ENCODE results near the gene PARD6G. TPM values are rescaled to one million over a fixed set of nuclear protein-coding genes. Genes with fewer than 3 reads are reported as not detected.

PARD6G gene
- total RNA-seq, 1 donor from 2014 or later = 18.9 TPM

DNA sequence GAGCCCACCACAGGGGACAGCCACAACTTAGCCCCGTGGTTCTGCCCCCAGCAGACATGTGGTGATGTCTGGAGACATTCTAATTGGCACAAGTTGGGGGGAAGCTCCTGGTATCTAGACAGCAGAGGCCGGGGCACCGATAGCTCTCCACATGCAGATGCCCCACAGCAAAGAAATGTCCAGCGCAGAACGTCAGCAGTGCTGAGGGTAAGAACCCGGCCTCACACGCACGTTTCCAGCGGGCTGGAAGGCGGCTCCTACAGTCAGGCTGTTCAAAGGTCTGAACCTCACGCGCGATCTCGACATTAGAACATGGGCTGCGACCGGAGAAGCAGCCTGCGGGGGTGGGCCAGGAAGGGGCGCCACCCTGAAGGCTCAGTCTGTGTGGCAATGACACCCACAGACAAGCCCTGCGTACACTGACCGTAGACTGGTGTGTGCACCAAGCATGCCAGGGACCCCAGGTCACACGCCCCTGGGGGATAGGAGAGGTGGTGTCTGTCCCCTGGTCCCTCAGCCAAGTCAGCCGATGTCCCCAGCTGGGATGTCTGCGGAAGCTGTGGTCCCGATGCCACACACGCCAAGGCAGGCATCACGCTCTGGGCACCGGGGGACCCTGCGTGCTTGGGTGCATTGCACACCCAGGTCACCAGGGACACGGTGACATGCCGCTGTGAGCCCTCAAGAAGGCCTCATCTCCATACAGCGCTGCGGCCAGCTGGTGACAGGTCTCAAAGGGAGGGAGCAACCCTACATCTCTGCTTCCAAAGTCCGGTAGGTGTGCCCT lies 66.3 kb downstream of the PARD6G start:
- Mint-ChIP-seq H3K4me1 (ENCODE audit: unreplicated experiment) (peaks cover 38% of the 10 kb centered on the region), H3K36me3 (ENCODE audit: unreplicated experiment) (peaks cover 5% of the 10 kb centered on the region), H3K9me3 (ENCODE audit: unreplicated experiment) (no peaks in the 10 kb centered on the region), H3K27me3 (ENCODE audit: unreplicated experiment) (no peaks in the 10 kb centered on the region), H3K27ac (ENCODE audit: unreplicated experiment) (no peak overlapping the region), H3K4me3 (ENCODE audit: unreplicated experiment) (no peak overlapping the region)
- TF ChIP-seq, protein P1, sequence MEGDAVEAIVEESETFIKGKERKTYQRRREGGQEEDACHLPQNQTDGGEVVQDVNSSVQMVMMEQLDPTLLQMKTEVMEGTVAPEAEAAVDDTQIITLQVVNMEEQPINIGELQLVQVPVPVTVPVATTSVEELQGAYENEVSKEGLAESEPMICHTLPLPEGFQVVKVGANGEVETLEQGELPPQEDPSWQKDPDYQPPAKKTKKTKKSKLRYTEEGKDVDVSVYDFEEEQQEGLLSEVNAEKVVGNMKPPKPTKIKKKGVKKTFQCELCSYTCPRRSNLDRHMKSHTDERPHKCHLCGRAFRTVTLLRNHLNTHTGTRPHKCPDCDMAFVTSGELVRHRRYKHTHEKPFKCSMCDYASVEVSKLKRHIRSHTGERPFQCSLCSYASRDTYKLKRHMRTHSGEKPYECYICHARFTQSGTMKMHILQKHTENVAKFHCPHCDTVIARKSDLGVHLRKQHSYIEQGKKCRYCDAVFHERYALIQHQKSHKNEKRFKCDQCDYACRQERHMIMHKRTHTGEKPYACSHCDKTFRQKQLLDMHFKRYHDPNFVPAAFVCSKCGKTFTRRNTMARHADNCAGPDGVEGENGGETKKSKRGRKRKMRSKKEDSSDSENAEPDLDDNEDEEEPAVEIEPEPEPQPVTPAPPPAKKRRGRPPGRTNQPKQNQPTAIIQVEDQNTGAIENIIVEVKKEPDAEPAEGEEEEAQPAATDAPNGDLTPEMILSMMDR (IDR thresholded peaks at IDR 0.05) = no peak
- no peak for DNase-seq (ENCODE audit: extremely low spot score, unreplicated experiment)

DNA sequence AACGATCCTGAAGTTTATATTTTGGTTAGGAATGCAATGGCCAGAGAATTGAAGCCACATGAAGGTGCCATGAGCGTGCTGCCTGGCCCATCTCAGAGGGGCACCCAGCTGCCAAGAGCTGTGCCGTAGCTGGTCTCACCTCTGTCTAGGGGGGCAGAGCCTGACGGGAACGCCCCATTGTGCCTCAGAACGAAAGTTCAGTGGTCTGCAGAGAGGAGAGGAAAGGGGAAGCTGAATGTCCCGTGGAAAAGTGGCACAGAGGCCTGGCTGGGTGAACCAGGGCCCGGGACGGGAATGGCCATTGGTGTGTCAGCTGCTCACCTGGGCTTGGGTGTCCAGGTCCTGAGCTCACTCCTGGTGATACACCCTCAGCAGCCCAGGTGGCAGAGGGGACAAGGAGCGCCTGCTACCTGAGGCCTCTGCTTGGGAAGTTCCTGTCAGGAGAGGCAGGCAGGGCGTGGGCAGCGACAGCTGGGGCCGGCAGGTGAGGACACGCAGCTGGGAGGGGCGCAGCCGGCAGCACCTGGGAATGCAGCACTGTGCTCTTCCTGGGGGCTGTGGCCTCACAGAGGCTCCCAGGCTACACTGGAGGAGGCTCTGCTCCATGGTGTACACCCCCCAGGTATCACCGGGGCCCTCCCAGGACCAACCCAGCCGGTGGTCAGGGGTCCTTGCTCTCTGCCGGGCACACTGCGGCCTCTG lies 67.3 kb downstream of the PARD6G start:
- Mint-ChIP-seq H3K9me3 (ENCODE audit: unreplicated experiment) (no peaks in the 10 kb centered on the region), H3K4me1 (ENCODE audit: unreplicated experiment) (peaks cover 48% of the 10 kb centered on the region), H3K27me3 (ENCODE audit: unreplicated experiment) (no peaks in the 10 kb centered on the region), H3K36me3 (ENCODE audit: unreplicated experiment) (peaks cover 5% of the 10 kb centered on the region), H3K27ac (ENCODE audit: unreplicated experiment) (no peak overlapping the region), H3K4me3 (ENCODE audit: unreplicated experiment) (no peak overlapping the region)
- DNase-seq (ENCODE audit: extremely low spot score, unreplicated experiment) = no peak
- TF ChIP-seq, protein P1 (IDR thresholded peaks at IDR 0.05) = no peak

- H3K9me3 Mint-ChIP-seq (ENCODE audit: unreplicated experiment) = no peaks in the 10 kb centered on the region
- H3K27ac Mint-ChIP-seq (ENCODE audit: unreplicated experiment) = no peak overlapping the region
- TF ChIP-seq, protein P1 (IDR thresholded peaks at IDR 0.05) = no peak
- H3K4me3 Mint-ChIP-seq (ENCODE audit: unreplicated experiment) = no peak overlapping the region
- H3K4me1 Mint-ChIP-seq (ENCODE audit: unreplicated experiment) = peaks cover 52% of the 10 kb centered on the region
- no peak for DNase-seq (ENCODE audit: extremely low spot score, unreplicated experiment)
- peaks cover 5% of the 10 kb centered on the region for H3K36me3 Mint-ChIP-seq (ENCODE audit: unreplicated experiment)
- H3K27me3 Mint-ChIP-seq (ENCODE audit: unreplicated experiment) = no peaks in the 10 kb centered on the region
Observed at GRCh38 chr18:80178935-80179818, 68.1 kb downstream of the PARD6G start.

GRCh38 chr18:80177128-80177527 lies 70.2 kb downstream of the PARD6G start:
- Mint-ChIP-seq H3K4me1 (ENCODE audit: unreplicated experiment) (peaks cover 50% of the 10 kb centered on the region), H3K27me3 (ENCODE audit: unreplicated experiment) (no peaks in the 10 kb centered on the region), H3K4me3 (ENCODE audit: unreplicated experiment) (no peak overlapping the region), H3K9me3 (ENCODE audit: unreplicated experiment) (no peaks in the 10 kb centered on the region), H3K36me3 (ENCODE audit: unreplicated experiment) (peaks cover 5% of the 10 kb centered on the region), H3K27ac (ENCODE audit: unreplicated experiment) (no peak overlapping the region)
- no peak for DNase-seq (ENCODE audit: extremely low spot score, unreplicated experiment)
- TF ChIP-seq, protein P1 (IDR thresholded peaks at IDR 0.05) = no peak
